Mucosa of gallbladder (tissue), 1 donor: ENCODE data around the gene NXT1. TPM values are rescaled to one million over a fixed set of nuclear protein-coding genes. Genes with fewer than 3 reads are reported as not detected.

Experiments
- DNase-seq: peaks from one replicate; pipeline ENCODE4 v3.0.0-alpha.2; 2020; ENCODE audit warnings: low spot score
- total RNA-seq: library from RNA; stranded (reverse); gene quantifications from one replicate; pipeline ENCODE4 v1.2.1, GENCODE V29; 2021
- donor health status: DM: no; HTN: no; CAD: no.

NXT1 gene
- total RNA-seq, 1 donor from 2014 or later = 10.5 TPM

DNA sequence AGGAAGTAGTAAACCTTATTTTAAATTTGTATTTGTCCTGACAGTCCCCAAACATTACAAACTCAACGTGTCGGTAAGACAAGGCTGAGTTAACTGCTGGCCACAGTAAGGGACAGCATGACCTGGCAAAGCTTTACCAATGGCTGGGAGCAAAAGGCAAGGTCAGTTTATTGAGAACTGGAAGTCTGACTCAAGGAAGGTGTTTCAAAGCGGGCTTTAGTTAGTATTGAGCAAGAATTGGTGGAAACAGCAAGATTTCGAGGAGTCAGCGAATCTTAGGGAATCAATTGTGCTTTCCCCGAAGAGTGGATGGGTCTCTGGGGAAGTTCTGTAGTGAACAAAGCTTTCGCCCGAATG lies 10.5 kb downstream of the NXT1 start:
- no peak for DNase-seq

DNA sequence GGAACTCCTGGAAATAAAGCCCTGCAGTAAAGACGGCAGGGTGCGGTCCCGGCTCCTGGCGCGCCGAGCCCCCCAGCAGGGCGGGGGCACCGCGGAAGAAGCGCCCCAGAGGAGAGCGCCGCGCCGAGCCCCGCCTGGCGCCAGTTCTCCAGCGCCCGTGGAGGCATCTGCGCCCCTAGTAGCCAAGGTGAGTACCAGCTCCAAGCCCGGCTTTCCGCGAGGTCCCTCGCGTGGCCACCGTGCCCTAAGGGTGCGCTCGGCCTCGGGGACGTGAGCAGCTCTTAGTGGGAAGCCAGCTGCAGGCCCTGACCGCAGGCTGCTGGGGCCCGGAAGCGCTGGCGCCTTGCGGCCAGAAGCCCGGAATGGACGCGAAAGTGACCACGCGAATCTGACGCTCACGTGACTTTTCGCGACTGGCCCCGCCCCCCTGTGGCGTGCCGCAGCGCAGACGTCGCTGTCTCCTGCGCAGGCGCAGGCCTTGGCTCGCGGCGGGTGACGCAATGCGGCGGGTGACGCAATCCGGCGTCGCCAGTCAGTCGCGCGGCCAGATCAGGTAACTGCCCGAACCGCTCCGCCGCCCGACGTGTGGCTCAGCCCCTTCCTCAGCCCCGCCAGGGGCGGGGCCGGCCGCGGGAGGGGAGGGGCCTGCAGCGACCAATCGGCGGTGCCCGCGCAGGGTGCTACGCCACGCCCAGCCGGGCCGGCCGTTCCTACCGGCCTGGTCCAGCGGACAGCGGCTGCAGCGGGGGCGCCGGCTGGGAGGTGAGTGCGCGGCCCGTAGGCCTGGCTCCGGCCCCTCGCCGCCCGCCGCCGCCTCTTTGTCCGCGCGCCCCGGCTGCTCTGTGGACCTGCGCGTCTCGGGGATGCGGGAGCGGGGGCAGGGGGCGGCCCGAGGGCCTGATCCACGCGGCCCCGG lies 11.1 kb downstream of the NXT1 start, which contains the start of gene GZF1:
GZF1 (plus strand) TSS at position 707 of the 916 bp plus-strand sequence. CDS start 2,202 bp downstream, outside the sequence.
- peak; percentile 99 for DNase-seq

DNA sequence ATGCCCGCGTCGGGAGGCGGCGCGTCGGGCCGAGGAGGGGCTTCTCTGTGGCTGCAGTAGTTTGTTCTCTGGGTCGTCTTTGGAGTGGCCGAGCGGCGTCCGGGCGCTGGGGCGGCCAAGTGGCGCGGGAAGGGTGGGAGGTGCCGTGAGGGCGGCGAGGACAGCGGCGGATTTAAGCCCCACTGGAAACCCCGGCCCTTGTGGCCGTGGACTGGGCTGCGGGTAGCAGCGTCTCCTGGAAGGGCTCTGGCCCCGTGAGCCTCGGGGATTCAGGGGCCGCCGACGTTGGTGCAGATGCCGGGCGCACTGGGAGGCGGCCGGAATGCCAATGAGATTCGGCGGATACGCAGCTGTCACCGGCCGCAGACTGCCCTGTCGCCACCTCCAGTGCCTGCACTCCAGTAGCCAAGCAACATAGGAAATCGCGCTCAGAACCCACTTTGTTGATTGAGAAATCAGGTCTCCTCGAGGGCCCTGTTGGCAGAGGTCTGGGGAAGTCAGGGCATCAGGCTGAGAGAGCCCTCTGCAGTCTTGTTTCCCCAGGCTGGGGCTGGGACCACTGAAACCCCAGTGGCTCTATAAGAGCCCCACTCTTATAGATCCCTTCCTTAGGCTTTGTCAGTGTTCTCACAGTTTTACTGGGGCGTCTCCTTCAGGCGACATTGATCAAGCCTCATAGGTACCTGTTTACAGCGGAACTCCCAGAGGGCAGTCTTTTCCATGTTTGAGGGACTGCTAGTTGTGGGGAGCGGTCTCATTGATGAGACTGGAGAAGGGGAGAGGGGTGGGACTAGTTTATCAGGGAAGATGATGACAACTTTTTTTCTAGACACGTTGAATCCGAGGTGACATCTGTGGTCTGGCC lies 12.0 kb downstream of the NXT1 start:
- DNase-seq = peak; percentile 34

DNA sequence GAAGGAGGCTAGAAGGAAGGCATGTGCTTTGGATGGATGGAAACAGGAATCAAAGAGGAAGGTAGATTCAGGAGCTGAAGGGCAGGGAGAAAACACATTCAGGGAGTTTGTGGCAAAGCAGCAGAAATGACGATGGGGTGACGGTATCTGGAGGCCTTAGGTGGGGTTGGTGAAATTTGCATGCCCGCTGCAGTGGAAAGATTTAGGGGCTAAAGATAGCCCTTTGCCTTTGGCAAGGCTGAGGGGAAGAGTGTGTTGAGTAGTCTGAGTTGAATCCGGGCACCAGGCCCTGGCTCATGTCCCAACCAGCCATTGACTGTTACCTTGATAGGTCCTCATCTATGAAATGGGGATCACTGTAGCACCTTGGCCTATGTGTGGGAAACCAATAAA lies 12.7 kb downstream of the NXT1 start:
- no peak for DNase-seq

DNA sequence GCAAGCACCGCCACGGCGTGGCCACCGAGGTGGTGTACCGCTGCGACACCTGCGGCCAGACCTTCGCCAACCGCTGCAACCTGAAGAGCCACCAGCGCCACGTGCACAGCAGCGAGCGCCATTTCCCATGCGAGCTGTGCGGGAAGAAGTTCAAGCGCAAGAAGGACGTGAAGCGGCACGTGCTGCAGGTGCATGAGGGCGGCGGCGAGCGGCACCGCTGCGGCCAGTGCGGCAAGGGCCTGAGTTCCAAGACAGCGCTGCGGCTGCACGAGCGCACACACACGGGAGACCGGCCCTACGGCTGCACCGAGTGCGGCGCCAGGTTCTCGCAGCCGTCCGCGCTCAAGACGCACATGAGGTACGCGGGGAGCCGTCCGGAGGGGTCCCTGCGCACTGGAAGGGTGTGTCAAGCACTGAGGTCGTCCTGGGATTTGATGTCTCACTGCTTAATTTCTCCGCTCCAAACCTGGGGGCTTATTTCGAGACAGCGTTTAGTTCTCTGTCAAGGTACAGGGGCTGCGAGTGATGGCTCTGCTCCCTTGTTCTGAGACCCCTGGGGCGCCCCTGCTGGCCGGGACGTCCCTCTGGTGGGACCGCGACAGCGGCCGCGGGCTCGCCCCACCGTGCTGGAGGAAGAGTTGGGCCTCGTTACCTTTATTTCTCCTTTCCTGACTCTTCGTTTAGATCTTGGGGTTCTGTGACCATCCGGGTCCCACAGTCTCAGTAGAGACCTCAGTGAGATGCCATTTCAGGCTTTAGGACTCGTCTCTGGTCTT lies 15.0 kb downstream of the NXT1 start:
- no peak for DNase-seq

DNA sequence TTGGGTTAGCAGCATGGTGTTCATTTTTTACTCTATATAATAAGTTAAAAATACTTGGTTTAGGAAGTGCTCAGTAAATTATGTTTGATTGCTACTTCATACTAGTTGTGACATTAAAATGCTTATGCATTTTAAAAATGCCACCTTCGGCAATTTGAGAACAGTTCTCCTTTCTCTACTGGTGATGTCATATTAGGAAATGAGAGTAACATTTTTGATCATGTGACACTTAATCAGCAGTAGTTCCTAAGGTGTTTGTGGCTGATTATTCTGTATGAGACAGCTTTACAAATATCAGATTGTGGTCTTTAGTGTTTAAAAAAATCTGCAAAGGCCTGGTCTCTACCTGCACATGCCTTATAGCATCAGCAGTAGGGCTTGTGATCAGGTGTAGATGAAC lies 15.8 kb downstream of the NXT1 start:
- no peak for DNase-seq

DNA sequence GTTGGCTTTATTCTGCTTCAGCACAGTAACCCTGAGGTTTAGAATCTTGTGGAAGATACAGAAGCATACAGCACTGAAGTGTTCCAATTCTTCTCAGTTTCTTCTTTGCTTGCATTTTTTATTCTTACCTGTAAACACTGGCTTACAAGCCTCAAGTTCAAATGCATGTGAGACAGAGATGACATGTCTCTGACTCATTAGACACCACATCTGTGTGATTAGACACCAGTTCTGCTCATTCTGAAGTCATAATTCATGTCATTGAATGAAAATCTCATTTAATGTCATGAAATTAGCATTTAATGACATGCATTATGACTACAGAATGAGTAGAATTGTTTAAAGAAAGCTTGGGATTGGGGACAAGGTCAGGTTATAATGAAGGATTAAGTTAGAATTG lies 17.2 kb downstream of the NXT1 start:
- no peak for DNase-seq

DNA sequence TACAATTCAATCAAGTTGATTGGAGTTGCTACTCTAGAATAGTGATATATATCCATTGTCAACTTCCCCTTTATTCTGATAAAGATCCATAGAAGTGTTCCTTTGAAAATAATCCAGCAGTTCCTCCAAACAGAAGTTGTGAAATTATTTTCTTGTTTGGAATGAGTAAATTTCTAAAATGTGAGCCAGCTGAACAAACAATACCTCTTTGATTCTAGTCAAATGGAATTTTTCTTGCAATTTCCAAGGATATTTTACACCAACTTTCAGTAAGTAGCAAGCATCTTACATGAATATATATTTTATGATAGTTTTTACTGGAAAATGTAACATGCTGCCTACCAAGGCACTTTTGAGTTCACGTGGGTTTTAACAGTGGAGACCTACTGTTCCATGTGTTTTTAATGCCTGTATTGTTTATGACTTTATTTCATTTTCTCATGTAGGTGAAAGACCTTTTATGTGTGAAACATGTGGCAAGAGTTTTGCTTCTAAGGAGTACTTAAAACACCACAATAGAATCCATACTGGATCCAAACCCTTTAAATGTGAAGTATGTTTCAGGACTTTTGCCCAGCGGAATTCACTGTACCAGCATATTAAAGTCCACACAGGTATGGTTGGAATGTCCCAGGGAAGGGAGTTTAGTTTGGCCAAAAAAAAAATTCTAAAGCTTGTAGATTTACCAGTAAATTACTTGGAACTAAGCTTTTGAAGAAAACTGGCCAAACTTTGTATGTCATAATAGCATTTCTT lies 17.9 kb downstream of the NXT1 start:
- DNase-seq = no peak

DNA sequence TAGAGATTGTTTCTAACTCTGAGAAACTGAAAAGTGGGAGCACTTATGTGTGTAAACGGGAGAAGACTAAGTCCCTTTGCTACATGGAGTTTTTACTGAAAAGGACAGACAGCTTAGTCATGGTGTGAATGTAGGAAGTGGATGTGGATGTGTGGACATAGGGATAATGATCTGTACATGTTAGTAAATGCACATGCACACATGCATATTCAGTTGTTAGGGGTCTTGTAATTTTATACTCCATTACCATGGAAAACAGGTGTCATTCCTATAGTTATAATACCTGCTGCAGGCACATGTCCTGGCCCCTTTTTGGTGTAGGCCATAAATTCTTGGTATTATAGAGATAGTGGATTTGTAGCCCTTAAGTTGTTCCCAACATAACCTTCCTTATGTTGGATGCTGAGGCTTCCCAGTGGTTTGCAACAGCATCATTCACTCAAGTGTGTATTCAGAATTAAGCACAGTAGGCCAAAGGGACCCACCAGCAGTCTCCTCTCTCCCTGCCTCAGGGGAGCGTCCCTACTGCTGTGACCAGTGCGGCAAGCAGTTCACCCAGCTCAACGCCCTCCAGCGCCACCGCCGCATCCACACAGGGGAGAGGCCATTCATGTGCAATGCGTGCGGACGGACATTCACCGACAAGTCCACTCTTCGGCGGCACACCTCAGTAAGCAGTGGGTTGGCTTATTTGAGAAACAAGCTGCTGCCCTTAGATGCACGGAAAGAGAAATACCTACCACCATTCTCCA lies 18.7 kb downstream of the NXT1 start:
- DNase-seq = no peak

DNA sequence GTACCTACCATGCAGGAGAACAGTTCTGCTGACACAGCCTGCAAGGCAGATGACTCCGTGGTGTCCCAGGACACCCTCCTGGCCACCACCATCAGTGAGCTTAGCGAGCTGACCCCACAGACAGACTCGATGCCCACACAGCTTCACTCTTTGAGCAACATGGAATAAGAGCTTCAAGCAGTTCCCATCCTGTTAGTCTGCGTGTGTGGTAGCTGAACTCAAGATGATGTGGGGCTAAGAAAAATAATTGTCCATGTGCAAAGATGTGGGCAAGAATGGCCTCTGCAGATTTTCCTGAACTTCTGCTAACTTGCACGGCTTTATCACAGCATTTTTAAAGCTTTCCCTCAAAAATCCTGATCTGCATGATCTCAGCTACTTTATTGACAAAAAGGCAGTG lies 19.7 kb downstream of the NXT1 start:
- no peak for DNase-seq

DNA sequence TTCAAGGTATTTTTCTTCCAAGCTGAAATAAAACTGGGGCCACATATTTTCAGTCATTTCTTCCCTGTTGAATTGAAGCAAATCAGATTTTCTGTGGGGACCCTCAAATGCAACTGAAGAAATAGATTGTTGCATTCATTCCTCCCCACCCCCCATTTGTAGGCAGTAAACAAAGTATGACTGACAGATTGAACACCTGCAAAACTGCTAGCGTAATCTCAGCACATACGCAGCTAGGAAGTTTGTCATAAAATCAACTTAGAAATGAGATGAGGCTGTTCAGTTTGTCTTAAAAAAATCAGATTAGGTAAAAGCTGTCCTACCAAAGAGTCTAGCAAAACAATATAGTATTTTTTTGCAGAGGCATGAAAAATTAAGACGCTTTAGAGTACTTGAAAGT lies 20.3 kb downstream of the NXT1 start:
- DNase-seq = no peak

DNA sequence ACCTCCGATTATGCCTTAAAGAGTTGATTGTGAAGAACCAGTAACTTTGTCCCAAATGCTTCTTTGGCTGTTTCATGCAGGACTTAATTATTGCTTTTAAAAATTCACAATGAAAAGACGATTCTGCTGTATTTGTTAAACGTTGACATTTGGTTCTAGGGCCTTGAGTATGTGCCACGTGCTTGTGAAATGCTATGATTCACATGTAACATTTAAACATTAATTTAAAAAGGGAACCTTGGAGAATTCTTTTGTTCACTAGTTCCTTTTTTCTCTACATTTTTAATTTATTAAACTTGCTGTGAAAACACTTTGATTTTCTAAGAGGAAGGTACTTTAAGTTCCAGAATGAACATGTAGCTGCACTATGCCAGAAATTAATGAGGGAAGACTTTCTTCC lies 20.9 kb downstream of the NXT1 start:
- DNase-seq = no peak

DNA sequence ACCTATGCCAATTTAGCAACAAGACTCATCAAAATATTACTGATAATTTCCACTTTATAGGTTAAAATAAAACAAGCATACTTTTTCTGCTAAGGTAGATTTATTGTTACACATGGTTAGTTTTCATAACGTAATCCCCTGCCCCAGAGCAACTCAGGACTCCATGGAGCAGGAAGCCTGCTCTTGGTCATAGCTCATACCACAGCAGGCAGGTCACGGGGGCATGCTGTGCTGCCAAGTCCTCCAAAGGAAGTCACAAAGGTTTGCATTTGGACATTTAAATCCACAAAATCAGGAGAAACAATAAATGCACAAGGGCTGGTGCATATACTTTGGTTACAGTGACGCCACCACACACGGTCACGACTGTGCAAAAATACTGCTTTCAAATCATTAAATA lies 23.9 kb downstream of the NXT1 start:
- no peak for DNase-seq

DNA sequence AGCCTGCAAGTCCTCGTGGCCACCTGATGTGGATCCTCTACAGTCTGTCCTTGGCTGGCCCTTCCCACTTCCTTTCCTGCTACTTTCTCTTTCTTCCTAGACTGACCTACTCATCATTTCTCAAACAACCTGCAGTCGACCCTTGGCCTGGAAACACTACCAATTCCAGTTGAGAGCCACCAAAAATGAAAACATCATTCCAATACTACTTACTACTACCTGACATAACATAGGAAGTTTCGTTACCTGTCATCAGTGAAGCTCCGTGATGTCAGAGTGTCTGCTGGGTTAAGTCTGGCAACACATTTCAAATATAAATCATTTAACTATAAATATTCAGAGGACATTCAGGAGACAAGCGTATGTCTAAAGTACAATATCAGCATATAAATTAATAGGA lies 25.2 kb downstream of the NXT1 start:
- DNase-seq = no peak

DNA sequence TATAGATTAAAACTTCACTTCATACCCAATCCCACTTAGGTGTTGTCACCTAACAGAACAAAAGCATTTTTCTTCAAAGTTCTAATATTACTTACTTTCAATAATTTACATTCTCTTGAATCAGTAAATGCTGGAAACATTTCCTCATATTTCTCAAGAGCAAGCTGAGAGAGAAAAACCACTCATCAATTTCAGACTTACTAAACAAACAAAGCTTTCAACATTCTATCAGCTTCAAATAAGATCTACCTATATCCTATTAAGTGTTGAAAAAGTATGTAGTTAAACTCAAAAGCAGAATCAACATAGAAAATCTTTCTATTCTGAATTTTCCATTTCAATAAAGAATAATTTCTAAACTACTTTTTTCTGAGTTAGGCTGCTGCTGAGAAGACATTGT lies 29.2 kb downstream of the NXT1 start:
- DNase-seq = no peak

DNA sequence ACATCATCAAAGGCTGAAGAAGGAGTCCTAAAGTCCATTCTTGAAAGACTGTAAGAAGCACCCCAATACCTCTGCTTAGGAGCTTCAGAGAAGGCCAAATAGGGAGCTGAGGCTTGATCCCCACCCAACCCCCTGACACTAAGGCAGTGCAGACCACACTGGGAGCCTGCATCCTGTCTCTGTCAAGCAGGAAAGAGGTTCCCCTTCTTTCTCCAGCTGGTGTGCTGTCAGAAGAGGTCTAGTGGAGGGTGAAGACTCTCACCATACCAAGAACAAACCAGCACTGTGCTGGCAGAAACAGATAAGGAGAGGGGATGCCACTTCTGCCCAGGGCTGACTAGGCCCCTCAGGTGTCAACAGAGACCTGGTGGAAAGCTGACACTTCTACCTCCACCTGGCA lies 31.3 kb downstream of the NXT1 start:
- DNase-seq = no peak

DNA sequence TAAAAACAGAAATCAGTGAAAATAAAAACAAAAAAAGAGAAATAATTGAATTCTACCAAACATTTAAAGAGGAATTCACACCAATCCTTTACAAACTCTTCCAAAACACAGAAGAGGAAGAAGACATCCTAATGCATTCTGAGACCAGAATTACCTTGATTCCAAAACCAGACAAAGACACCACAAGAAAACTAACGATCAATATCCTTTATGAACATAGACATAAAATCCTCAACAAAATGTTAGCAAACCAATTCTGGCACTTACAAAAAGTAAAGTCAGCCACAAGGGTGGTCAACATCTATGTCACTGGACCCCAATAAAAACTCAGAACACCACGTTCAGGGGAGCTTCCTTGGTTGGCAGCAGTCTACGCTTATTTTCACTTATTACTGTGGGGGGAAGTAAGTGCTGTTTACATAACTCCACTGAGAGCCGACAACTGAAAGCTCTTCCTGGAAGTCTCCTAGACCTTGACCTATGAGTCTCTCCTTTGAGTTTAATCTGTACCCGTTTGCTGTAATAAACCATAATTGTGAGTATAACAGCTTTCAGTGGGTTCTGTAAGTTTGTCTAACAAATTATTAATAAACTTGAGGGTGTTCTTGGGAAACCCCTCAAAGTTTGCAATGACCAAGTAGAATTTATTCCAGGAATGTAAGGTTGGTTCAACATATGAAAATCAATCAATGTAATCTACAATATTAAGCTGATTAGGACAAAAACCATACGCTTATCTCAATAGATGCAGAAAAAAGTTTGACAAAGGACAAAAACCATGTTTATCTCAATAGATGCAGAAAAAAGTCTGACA lies 35.9 kb downstream of the NXT1 start:
- no peak for DNase-seq

DNA sequence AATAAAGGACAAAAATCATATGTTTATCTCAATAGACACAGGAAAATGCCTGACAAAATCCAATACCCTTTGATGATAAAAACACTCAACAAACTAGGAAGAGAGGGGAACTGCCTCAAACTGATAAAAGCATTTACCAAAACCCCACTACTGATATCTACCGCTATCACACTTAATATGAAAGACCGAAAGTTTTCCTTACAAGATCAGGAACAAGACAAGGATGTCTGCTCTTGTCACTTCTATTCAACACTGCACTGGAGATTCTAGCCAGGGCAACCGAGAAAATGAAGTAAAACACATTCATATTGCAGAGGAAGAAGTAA lies 36.5 kb downstream of the NXT1 start:
- DNase-seq = no peak

DNA sequence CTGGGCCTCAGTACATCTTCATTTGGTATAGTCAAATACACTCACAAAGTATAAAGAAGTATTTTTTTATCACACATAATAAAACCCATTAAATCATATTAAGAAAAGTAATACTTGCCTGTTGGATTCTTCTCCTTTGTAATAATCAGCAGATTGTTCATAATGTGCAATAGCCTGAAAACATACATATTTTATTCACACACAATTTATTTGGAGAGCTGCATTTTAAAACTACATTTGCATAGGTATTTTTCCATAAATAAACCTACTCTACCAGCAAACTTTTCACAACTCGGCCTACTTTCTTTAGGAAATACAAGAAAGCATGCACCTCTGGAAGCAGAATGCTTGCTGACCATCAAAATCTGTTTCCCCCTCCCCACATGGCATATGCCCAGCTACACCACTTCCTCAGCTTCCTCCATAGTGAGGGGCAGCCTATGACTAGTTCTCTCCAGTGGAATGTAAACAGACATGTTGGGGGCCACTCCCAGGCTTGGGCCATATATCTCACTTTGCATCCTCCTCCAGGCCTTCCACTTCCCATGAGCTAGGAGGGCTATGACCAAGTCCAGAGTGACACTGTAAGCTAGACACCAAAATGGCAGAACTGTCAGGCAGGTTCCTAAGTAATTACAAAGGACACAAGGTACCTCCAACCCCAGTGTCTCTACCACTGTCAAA lies 39.6 kb downstream of the NXT1 start:
- no peak for DNase-seq
